HCT116 (cell line): Measurements from ENCODE around the gene ADD2. TPM values are rescaled to one million over a fixed set of nuclear protein-coding genes. Genes with fewer than 3 reads are reported as not detected.

ENCODE experiments used
- ATAC-seq: fragments of 200-7000 bp; cut with Tn5 transposase; 2 replicates; pipeline ENCODE4 v1.9.1; 2020; ENCODE audit warnings: mild to moderate bottlenecking, moderate library complexity
- BruUV-seq: library from RNA; stranded (reverse); fragments of 400-500 nt; replicated peaks from 2 replicates; lab custom pipeline; 2021; lab: Mats Ljungman, UMichigan
- CTCF ChIA-PET: fragments of 300-600 bp; sonication (Branson Sonifier 250); formaldehyde crosslinking; loops from one replicate; lab custom pipeline; 2021; ENCODE audit warnings: antibody characterized with exemption; lab: Charles Lee
- POLR2A ChIA-PET: fragments of 300-600, 350-600 bp; sonication (Branson Sonifier 250); formaldehyde crosslinking; loops from one replicate; lab custom pipeline; 2021; ENCODE audit warnings: antibody characterized with exemption; lab: Charles Lee
- RAD21 ChIA-PET, 2 experiments: fragments of 300-600 bp; sonication (Branson Sonifier 250); formaldehyde crosslinking; loops; one replicate each; lab custom pipeline; 2023; ENCODE audit warnings: low total read pairs in 2 of 2; ENCODE audit not compliant: uncharacterized antibody in 2 of 2, unreplicated experiment in 2 of 2, low non-redundant PET in 1 of 2; lab: Charles Lee
- DNase-seq: peaks from one replicate; pipeline ENCODE4 v3.0.0-alpha.2; 2010; ENCODE audit warnings: low read depth, low spot score
- H2AFZ ChIP-seq: fragments of 200-600 bp; shearing (Covaris generic), sonication (generic); 2 replicates; pipeline ENCODE4 v1.6.1; 2017; ENCODE audit warnings: low read depth, mixed run types, mixed read lengths, antibody characterized with exemption, low read length; ENCODE audit not compliant: poor library complexity, severe bottlenecking
- H3K27ac ChIP-seq: 2 replicates; pipeline ENCODE4 v1.5.1; 2012; ENCODE audit warnings: low read depth, low read length
- H3K27me3 ChIP-seq: fragments of 200-600 bp; sonication (generic); 2 replicates; pipeline ENCODE4 v1.6.1; 2016; ENCODE audit warnings: mixed run types, low read length, mixed read lengths; ENCODE audit not compliant: insufficient read depth
- H3K36me3 ChIP-seq, 2 experiments: fragments of 200-500 bp in 1 of 2; fragments of 200-600 bp in 1 of 2; sonication (Bioruptor generic) in 1 of 2; sonication (generic) in 1 of 2; 2 replicates each; pipeline versions ENCODE4 v1.5.1 to v1.6.1; 2014 to 2016; ENCODE audit warnings: low read length in 2 of 2, inconsistent platforms in 1 of 2, mixed read lengths in 1 of 2, mixed run types in 1 of 2; ENCODE audit not compliant: insufficient read depth in 2 of 2, control insufficient read depth in 1 of 2
- H3K4me1 ChIP-seq, 2 experiments: fragments of 200-600 bp in 1 of 2; sonication (generic) in 1 of 2; 2 replicates each; pipeline versions ENCODE4 v1.5.1 to v1.6.1; 2012 to 2017; ENCODE audit warnings: low read length in 2 of 2, inconsistent platforms in 1 of 2, mild to moderate bottlenecking in 1 of 2, mixed read lengths in 1 of 2, mixed run types in 1 of 2, moderate library complexity in 1 of 2; ENCODE audit not compliant: insufficient read depth in 2 of 2, control insufficient read depth in 1 of 2
- H3K4me2 ChIP-seq: fragments of 200-600 bp; sonication (generic); 2 replicates; pipeline ENCODE4 v1.6.1; 2017; ENCODE audit warnings: mixed run types, low read length, mixed read lengths
- H3K4me3 ChIP-seq, 2 experiments: fragments of 200-600 bp in 1 of 2; sonication (generic) in 1 of 2; replicated peaks in 1 of 2; 2 replicates each; pipeline ENCODE4 v1.5.1; 2011 to 2016; ENCODE audit warnings: low read length in 2 of 2, control low read depth in 1 of 2, low read depth in 1 of 2, mild to moderate bottlenecking in 1 of 2, mixed read lengths in 1 of 2, mixed run types in 1 of 2
- H3K79me2 ChIP-seq: fragments of 200-600 bp; sonication (generic); 2 replicates; pipeline ENCODE4 v1.6.1; 2017; ENCODE audit warnings: mild to moderate bottlenecking, mixed run types, low read length, moderate library complexity, mixed read lengths; ENCODE audit not compliant: insufficient read depth
- H3K9ac ChIP-seq: fragments of 200-600 bp; sonication (generic); 2 replicates; pipeline ENCODE4 v1.6.1; 2016; ENCODE audit warnings: low read length, mixed read lengths
- H3K9me2 ChIP-seq: fragments of 200-600 bp; sonication (generic), shearing (Covaris generic); 2 replicates; pipeline ENCODE4 v1.6.1; 2017; ENCODE audit warnings: mixed run types, mild to moderate bottlenecking, moderate library complexity; ENCODE audit not compliant: insufficient read depth
- H3K9me3 ChIP-seq, 2 experiments: fragments of 200-500 bp in 1 of 2; fragments of 200-600 bp in 1 of 2; sonication (Bioruptor generic) in 1 of 2; sonication (generic) in 1 of 2; 2 replicates each; pipeline ENCODE4 v1.6.1; 2014 to 2017; ENCODE audit warnings: low read length in 2 of 2, mixed read lengths in 2 of 2, inconsistent platforms in 1 of 2, low read depth in 1 of 2, mild to moderate bottlenecking in 1 of 2, mixed run types in 1 of 2, moderate library complexity in 1 of 2; ENCODE audit not compliant: control insufficient read depth in 1 of 2, insufficient read depth in 1 of 2
- H4K20me1 ChIP-seq: fragments of 200-600 bp; sonication (generic), shearing (Covaris generic); 2 replicates; pipeline ENCODE4 v1.6.1; 2017; ENCODE audit warnings: mixed run types, mild to moderate bottlenecking, moderate library complexity; ENCODE audit not compliant: insufficient read depth
- CBX3 ChIP-seq: IDR thresholded peaks from 2 replicates; pipeline ENCODE4 v1.6.1; 2012; ENCODE audit warnings: low read depth
- CEBPB ChIP-seq: IDR thresholded peaks from 2 replicates; pipeline ENCODE4 v1.6.1; 2012; ENCODE audit warnings: low read depth
- ELF1 ChIP-seq: IDR thresholded peaks from 2 replicates; pipeline ENCODE4 v1.6.1; 2012; ENCODE audit warnings: low read depth, borderline replicate concordance
- EZH2 ChIP-seq: fragments of 200-600 bp; sonication (generic); IDR thresholded peaks from 2 replicates; pipeline ENCODE4 v1.6.1; 2017; ENCODE audit warnings: antibody characterized with exemption, mixed run types
- EZH2phosphoT487 ChIP-seq: fragments of 200-600 bp; IDR thresholded peaks from 2 replicates; pipeline ENCODE4 v1.6.1; 2018; ENCODE audit warnings: antibody characterized with exemption, borderline replicate concordance
- FOSL1 ChIP-seq: IDR thresholded peaks from 2 replicates; pipeline ENCODE4 v1.6.1; 2012; ENCODE audit warnings: low read depth
- JUND ChIP-seq: IDR thresholded peaks from 2 replicates; pipeline ENCODE4 v1.6.1; 2012
- POLR2A ChIP-seq: IDR thresholded peaks from 2 replicates; pipeline ENCODE4 v1.7.0; 2011; ENCODE audit warnings: borderline replicate concordance; ENCODE audit not compliant: insufficient read depth, insufficient read length; ENCODE audit errors: extremely low read depth
- POLR2AphosphoS5 ChIP-seq: IDR thresholded peaks from 2 replicates; pipeline ENCODE4 v1.6.1; 2011; ENCODE audit warnings: mild to moderate bottlenecking, low read depth, low read length, moderate library complexity
- SIN3A ChIP-seq: IDR thresholded peaks from 2 replicates; pipeline ENCODE4 v1.6.1; 2012; ENCODE audit warnings: low read depth
- SP1 ChIP-seq: IDR thresholded peaks from 2 replicates; pipeline ENCODE4 v1.6.1; 2012; ENCODE audit warnings: low read depth
- SRF ChIP-seq: IDR thresholded peaks from 2 replicates; pipeline ENCODE4 v1.6.1; 2012; ENCODE audit warnings: low read depth
- TCF7L2 ChIP-seq: IDR thresholded peaks from 2 replicates; pipeline ENCODE4 v1.7.0; 2011; ENCODE audit warnings: borderline replicate concordance, inconsistent platforms; ENCODE audit not compliant: insufficient read depth, insufficient read length; ENCODE audit errors: extremely low read depth
- YY1 ChIP-seq: IDR thresholded peaks from 2 replicates; pipeline ENCODE4 v1.6.1; 2011; ENCODE audit warnings: low read length, low read depth, moderate library complexity, mild to moderate bottlenecking; ENCODE audit not compliant: insufficient replicate concordance; ENCODE audit errors: extremely low read depth
- ZNF274 ChIP-seq: fragments of 200-500 bp; sonication (Bioruptor generic); IDR thresholded peaks from 2 replicates; pipeline ENCODE4 v1.6.1; 2014; ENCODE audit warnings: mild to moderate bottlenecking, low read depth, low read length, inconsistent platforms
- intact Hi-C: fragments of 100-400 bp; cut with micrococcal nuclease; formaldehyde crosslinking; loops from 2 replicates; pipeline ENCODE4 v1.10.0; 2022
- total RNA-seq: library from RNA; stranded (reverse); gene quantifications from one replicate; pipeline ENCODE4 v1.2.1, GENCODE V29; 2021; ENCODE audit not compliant: unreplicated experiment
- TF ChIP-seq, protein P1 (sequence below): IDR thresholded peaks from 2 replicates; pipeline ENCODE4 v1.6.1; 2012
- TF ChIP-seq, protein P2 (sequence below): IDR thresholded peaks from 2 replicates; pipeline ENCODE4 v1.6.1; 2012
- TF ChIP-seq, protein P3 (sequence below), 3 experiments: fragments of 200-600 bp in 1 of 3; sonication (generic) in 1 of 3; IDR thresholded peaks in 2 of 3; conservative IDR thresholded peaks in 1 of 3; 2 replicates each; pipeline ENCODE4 v1.5.1; 2012 to 2017; ENCODE audit warnings: low read depth in 2 of 3, low read length in 2 of 3, antibody characterized with exemption in 1 of 3, borderline replicate concordance in 1 of 3, control low read depth in 1 of 3, mild to moderate bottlenecking in 1 of 3, mixed read lengths in 1 of 3, mixed run types in 1 of 3, moderate library complexity in 1 of 3; ENCODE audit not compliant: insufficient read depth in 1 of 3
- TF ChIP-seq, protein P4 (sequence below): IDR thresholded peaks from 2 replicates; pipeline ENCODE4 v1.6.1; 2011; ENCODE audit warnings: mild to moderate bottlenecking, low read length, moderate library complexity; ENCODE audit not compliant: insufficient replicate concordance; ENCODE audit errors: extremely low read depth

ADD2 gene
- total RNA-seq, 1 experiment from 2014 or later = 0.15 TPM

DNA sequence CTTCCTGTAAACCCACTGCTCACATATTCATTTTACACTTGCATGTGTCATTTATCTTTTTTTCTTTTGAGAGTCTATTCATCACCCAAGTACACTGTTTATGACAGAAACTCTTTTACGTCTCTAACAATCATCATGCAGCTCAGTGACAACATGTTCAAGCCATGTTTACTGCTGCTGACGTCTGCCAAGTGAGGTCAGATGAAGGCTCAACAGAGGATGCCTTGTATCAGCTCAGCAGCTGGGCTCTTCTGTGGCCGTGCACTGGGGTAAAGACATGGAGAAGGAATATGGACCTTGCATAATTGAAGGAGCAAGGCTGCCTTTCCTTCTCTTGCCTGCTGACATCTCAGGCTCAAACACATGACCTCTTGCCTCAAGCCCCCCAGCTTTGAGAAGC is 99.6 kb downstream of the ADD2 start:
- ChIA-PET POLR2A (no interaction called here), RAD21 (no interaction called here), CTCF (interaction anchor here (0.8 kb wide), 1 partner anchor 13 kb away, joined by 3 read pairs; no protein-coding TSS in a partner anchor)
- Histone ChIP-seq H2AFZ (no peak overlapping the region), H3K4me1 (peaks cover 4 to 10% of the 10 kb centered on the region in 2 experiments; a peak in 2 of 4 replicates), H4K20me1 (no peaks in the 10 kb centered on the region), H3K9me2 (no peaks in the 10 kb centered on the region), H3K36me3 (no peaks in the 10 kb centered on the region), H3K9ac (no peak overlapping the region), H3K9me3 (no peaks in the 10 kb centered on the region), H3K27ac (no peak overlapping the region), H3K27me3 (no peaks in the 10 kb centered on the region), H3K4me3 (no peak overlapping the region), H3K4me2 (no peak overlapping the region), H3K79me2 (no peaks in the 10 kb centered on the region)
- intact Hi-C loops = no loop called here
- no peak for TF ChIP-seq SP1
- no peak for TF ChIP-seq ZNF274
- no peak for TF ChIP-seq FOSL1
- TF ChIP-seq EZH2 = no peak
- TF ChIP-seq, protein P1, sequence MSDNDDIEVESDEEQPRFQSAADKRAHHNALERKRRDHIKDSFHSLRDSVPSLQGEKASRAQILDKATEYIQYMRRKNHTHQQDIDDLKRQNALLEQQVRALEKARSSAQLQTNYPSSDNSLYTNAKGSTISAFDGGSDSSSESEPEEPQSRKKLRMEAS = no peak
- no peak for TF ChIP-seq POLR2A
- no peak for TF ChIP-seq SIN3A
- no peak for TF ChIP-seq JUND
- no peak for TF ChIP-seq TCF7L2
- no peak for TF ChIP-seq POLR2AphosphoS5
- no peak for TF ChIP-seq SRF
- TF ChIP-seq, protein P2, sequence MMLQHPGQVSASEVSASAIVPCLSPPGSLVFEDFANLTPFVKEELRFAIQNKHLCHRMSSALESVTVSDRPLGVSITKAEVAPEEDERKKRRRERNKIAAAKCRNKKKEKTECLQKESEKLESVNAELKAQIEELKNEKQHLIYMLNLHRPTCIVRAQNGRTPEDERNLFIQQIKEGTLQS = no peak
- no peak for TF ChIP-seq YY1
- no peak for TF ChIP-seq ELF1
- TF ChIP-seq EZH2phosphoT487 = no peak
- no peak for TF ChIP-seq CBX3
- TF ChIP-seq CEBPB = no peak
- TF ChIP-seq, protein P3, sequence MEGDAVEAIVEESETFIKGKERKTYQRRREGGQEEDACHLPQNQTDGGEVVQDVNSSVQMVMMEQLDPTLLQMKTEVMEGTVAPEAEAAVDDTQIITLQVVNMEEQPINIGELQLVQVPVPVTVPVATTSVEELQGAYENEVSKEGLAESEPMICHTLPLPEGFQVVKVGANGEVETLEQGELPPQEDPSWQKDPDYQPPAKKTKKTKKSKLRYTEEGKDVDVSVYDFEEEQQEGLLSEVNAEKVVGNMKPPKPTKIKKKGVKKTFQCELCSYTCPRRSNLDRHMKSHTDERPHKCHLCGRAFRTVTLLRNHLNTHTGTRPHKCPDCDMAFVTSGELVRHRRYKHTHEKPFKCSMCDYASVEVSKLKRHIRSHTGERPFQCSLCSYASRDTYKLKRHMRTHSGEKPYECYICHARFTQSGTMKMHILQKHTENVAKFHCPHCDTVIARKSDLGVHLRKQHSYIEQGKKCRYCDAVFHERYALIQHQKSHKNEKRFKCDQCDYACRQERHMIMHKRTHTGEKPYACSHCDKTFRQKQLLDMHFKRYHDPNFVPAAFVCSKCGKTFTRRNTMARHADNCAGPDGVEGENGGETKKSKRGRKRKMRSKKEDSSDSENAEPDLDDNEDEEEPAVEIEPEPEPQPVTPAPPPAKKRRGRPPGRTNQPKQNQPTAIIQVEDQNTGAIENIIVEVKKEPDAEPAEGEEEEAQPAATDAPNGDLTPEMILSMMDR (IDR thresholded peaks at IDR 0.05 in 2 of 3, conservative IDR thresholded peaks at IDR 0.05 in 1 of 3; ENCODE audit: borderline replicate concordance in 1 of 3, insufficient read depth in 1 of 3, low read depth in 2 of 3, low read length in 2 of 3) = no peak
- TF ChIP-seq, protein P4, sequence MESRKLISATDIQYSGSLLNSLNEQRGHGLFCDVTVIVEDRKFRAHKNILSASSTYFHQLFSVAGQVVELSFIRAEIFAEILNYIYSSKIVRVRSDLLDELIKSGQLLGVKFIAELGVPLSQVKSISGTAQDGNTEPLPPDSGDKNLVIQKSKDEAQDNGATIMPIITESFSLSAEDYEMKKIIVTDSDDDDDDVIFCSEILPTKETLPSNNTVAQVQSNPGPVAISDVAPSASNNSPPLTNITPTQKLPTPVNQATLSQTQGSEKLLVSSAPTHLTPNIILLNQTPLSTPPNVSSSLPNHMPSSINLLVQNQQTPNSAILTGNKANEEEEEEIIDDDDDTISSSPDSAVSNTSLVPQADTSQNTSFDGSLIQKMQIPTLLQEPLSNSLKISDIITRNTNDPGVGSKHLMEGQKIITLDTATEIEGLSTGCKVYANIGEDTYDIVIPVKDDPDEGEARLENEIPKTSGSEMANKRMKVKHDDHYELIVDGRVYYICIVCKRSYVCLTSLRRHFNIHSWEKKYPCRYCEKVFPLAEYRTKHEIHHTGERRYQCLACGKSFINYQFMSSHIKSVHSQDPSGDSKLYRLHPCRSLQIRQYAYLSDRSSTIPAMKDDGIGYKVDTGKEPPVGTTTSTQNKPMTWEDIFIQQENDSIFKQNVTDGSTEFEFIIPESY = no peak
- ATAC-seq (no peak), DNase-seq (no peak)
- BruUV-seq = no TSS peak
